Stromal cell of bone marrow (primary cell): Measurements from ENCODE around the gene TMEM61.
A peak's percentile ranks its signal among the peaks of the same experiment; 100 is the strongest.

ENCODE experiments used
- DNase-seq: peaks from one replicate; pipeline ENCODE4 v3.0.0-alpha.2; 2012; ENCODE audit warnings: low read depth

The TMEM61 gene

GRCh38 chr1:54986025-54986424 is 5.6 kb downstream of the TMEM61 start:
- DNase-seq: no peak

GRCh38 chr1:54986533-54986932 is 6.1 kb downstream of the TMEM61 start:
- DNase-seq: no peak

- DNase-seq: no peak
These were observed 7.0 kb downstream of the TMEM61 start for GRCh38 chr1:54987427-54987826.

GRCh38 chr1:54987919-54988705 is 7.7 kb downstream of the TMEM61 start:
- DNase-seq: no peak

GRCh38 chr1:54988975-54989374 is 8.5 kb downstream of the TMEM61 start:
- DNase-seq: no peak

- DNase-seq: no peak
These were observed 9.0 kb downstream of the TMEM61 start for GRCh38 chr1:54989473-54989872.

- no peak for DNase-seq
These were observed 9.8 kb downstream of the TMEM61 start for GRCh38 chr1:54989968-54990810.

GRCh38 chr1:54990916-54991315 is 10.5 kb downstream of the TMEM61 start:
- DNase-seq: no peak

- DNase-seq: no peak
These were observed 11.5 kb downstream of the TMEM61 start for GRCh38 chr1:54991939-54992338.

GRCh38 chr1:54993140-54993539 is 12.7 kb downstream of the TMEM61 start:
- no peak for DNase-seq

- DNase-seq: no peak
These were observed 14.0 kb downstream of the TMEM61 start for GRCh38 chr1:54994355-54994990.

- DNase-seq: no peak
These were observed 14.8 kb downstream of the TMEM61 start for GRCh38 chr1:54995013-54995760.

- no peak for DNase-seq
These were observed 15.4 kb downstream of the TMEM61 start for GRCh38 chr1:54995835-54996234.

GRCh38 chr1:54996359-54996868 is 16.0 kb downstream of the TMEM61 start:
- peak; percentile 44 for DNase-seq

GRCh38 chr1:54996869-54997710 is 16.7 kb downstream of the TMEM61 start:
- no peak for DNase-seq

GRCh38 chr1:54997711-54997986 is 17.2 kb downstream of the TMEM61 start:
- DNase-seq: no peak

GRCh38 chr1:54998100-54998499 is 17.7 kb downstream of the TMEM61 start:
- DNase-seq: no peak

- DNase-seq: no peak
These were observed 18.2 kb downstream of the TMEM61 start, which contains the start of gene BSND for GRCh38 chr1:54998677-54999076. BSND (plus strand) TSS chr1:54998933; CDS start chr1:54999187, 254 bp downstream.

GRCh38 chr1:55000110-55001085 is 20.0 kb downstream of the TMEM61 start:
- no peak for DNase-seq

- DNase-seq: no peak
These were observed 20.9 kb downstream of the TMEM61 start for GRCh38 chr1:55001311-55001710.
